Aorta (tissue), 5 donors: ENCODE results near the gene GPBP1. TPM values are rescaled to one million over a fixed set of nuclear protein-coding genes. Genes with fewer than 3 reads are reported as not detected.
A peak's percentile ranks its signal among the peaks of the same experiment; 100 is the strongest.

ENCODE experiments used
- ATAC-seq: fragments of 200-7000 bp; cut with Tn5 transposase; one replicate; pipeline ENCODE4 v1.9.1; 2022; ENCODE audit warnings: moderate library complexity; ENCODE audit not compliant: low FRiP score
- DNase-seq, 2 donors: peaks; one replicate each; pipeline ENCODE4 v3.0.0-alpha.2; 2020
- H3K27ac ChIP-seq, 2 donors: one replicate each; pipeline ENCODE4 v1.5.1; 2013; ENCODE audit warnings: low read length in 2 of 2, mild to moderate bottlenecking in 2 of 2, moderate library complexity in 2 of 2, control low read depth in 1 of 2, inconsistent platforms in 1 of 2, low read depth in 1 of 2
- H3K27me3 ChIP-seq, 2 donors: one replicate each; pipeline ENCODE4 v1.6.1; 2013; ENCODE audit warnings: control low read depth in 1 of 2, low read length in 1 of 2, mild to moderate bottlenecking in 1 of 2, moderate library complexity in 1 of 2; ENCODE audit not compliant: insufficient read depth in 2 of 2, control insufficient read depth in 1 of 2
- H3K36me3 ChIP-seq, 2 donors: one replicate each; pipeline ENCODE4 v1.6.1; 2013; ENCODE audit warnings: control low read depth in 1 of 2, low read length in 1 of 2, mild to moderate bottlenecking in 1 of 2; ENCODE audit not compliant: insufficient read depth in 2 of 2, control insufficient read depth in 1 of 2
- H3K4me1 ChIP-seq, 2 donors: one replicate each; pipeline ENCODE4 v1.6.1; 2013; ENCODE audit warnings: low read length in 2 of 2, control low read depth in 1 of 2, mild to moderate bottlenecking in 1 of 2, moderate library complexity in 1 of 2; ENCODE audit not compliant: insufficient read depth in 2 of 2, control insufficient read depth in 1 of 2
- H3K4me3 ChIP-seq, 2 donors: one replicate each; pipeline ENCODE4 v1.5.1; 2013; ENCODE audit warnings: low read length in 2 of 2, control low read depth in 1 of 2, mild to moderate bottlenecking in 1 of 2
- H3K9me3 ChIP-seq: one replicate; pipeline ENCODE4 v1.6.1; 2013; ENCODE audit warnings: mild to moderate bottlenecking, low read length; ENCODE audit not compliant: control insufficient read depth
- WGBS, 2 donors: extraction: QIAGEN DNeasy Blood & Tissue Kit; methylation state at CpG; one replicate each; pipeline ENCODE4 v1.1.7; 2013; 5-methylcytosine and 5-hydroxymethylcytosine counted together
- intact Hi-C, 2 donors: fragments of 100-400 bp; cut with DNase I; formaldehyde crosslinking; loops; one replicate each; pipeline versions ENCODE4 v1.14.2 to v1.15.0; 2022
- polyA plus RNA-seq, 2 donors: library from polyadenylated mRNA; stranded (reverse); fragments of 200-250 nt; gene quantifications; one replicate each; pipeline ENCODE4 v1.2.3, GENCODE V29; 2013
- total RNA-seq, 2 donors: library from RNA; stranded (reverse); fragmentation: NEBNext Ultra II Directional; extraction: Animal tissue kit (Norgen Biotek cat#: 25700); gene quantifications; one replicate each; pipeline ENCODE4 v1.2.1, GENCODE V29; 2021
- donor health status: healthy with polysubstance abuse.
- donor health status: Bipolar disorder and iron deficiency.
- donor health status: DM: no; HTN: no; CAD: no.
- donor health status: DM: no; HTN: no; CAD: no.
- donor health status: DM: yes; HTN: yes; CAD: no.

GPBP1 gene
- total and polyA plus RNA-seq, 4 donors = 35.6 to 79.0 (median 52.7) TPM

DNA sequence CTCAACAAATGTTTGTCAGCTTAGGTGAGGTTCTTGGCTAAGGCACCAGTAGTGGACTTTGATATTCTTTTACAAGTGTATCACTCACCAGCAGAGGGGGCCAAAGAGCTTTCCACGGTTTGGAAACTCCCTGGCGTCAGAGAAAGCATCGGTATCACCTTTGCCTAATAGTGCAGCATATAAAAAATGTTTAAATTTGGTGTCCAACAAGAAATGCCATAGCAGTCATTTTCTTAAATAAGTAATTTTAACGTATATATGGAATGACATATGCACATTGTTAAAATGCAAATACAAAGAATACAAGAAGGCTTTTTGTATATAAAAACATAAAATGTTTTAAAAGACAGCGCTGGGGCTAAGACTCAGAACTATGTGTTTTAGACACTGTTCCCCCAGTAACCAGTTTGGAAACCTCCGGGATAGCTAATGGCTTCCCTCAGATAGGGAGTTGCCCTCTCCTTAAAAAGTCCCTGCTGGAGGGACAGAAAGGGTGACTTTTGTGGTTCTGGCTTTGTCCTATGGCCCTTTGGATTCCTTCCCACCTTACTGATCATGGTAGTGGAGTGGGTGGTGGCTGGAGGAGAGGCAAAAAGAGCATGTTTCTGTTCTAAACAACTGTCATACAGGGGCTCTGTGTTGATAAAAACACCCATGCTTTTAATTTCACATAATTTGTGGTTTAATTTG is 124.6 kb downstream of the GPBP1 start:
- DNase-seq = peak; percentile 85 to 86
- Histone ChIP-seq H3K27me3 (no peaks in the 10 kb centered on the region), H3K36me3 (no peaks in the 10 kb centered on the region), H3K4me3 (no peak overlapping the region), H3K9me3 (no peaks in the 10 kb centered on the region), H3K4me1 (peaks cover 0 to 3% of the 10 kb centered on the region in 2 donors), H3K27ac (peak overlapping the region in 1 of 2 donors; percentile 30)
- intact Hi-C loops = loop anchor here (1.0 to 10.0 kb wide), 3 partner anchors 479 to 1164 kb away; no protein-coding TSS in a partner anchor
- 5 to 7% methylated on average over 6 of the region's 6 CpGs for WGBS, 2 donors
- ATAC-seq = peak; percentile 93

DNA sequence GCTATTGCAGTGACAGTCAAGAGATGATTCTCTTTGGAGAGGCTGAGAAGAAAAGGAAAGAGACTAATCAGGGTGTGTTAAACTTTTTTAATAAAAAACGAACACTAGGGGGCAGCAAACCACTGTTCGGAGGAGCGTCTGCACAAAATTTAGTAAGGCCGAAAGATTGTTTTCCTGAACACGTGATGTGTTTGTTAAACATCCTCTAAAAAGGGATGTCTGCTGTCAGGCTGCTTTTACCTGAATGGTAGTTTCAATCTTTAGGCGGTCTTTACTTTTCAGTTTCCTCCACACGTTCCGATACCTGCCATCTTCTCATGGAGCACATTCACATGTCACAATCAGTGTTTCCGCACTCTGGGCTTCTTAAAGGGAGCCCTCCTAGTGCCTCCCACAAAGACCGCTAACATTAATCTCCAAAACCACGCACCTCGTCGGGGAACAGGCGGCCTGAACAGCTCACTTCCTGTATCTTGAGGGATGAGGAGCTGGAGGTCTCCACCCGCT is 125.2 kb downstream of the GPBP1 start:
- Histone ChIP-seq H3K4me3 (no peak overlapping the region), H3K9me3 (no peaks in the 10 kb centered on the region), H3K36me3 (no peaks in the 10 kb centered on the region), H3K4me1 (peaks cover 0 to 3% of the 10 kb centered on the region in 2 donors), H3K27ac (no peak overlapping the region), H3K27me3 (no peaks in the 10 kb centered on the region)
- WGBS, 2 donors = 20 to 23% methylated on average over 15 of the region's 15 CpGs
- intact Hi-C loops = loop anchor here (1.0 to 10.0 kb wide), 3 partner anchors 478 to 1163 kb away; no protein-coding TSS in a partner anchor
- DNase-seq = no peak
- ATAC-seq = peak; percentile 87

DNA sequence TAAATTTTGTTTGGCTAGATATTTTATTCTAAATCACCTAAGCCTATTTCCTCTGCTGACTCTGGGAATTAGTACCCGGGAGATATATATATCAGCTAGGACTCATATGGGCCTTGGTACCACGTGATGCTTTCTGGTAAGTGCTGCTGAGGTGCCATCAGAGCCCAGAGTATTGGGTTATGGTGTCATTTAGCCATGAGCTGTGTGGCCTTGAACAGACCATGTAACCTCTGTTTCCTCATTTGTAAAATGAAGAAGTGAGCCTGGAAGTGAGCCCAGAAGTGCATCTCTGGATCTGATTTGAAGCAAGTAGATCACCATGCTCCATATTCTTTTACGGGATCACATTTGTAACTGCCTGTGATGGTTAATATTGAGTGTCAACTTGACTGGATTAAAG is 126.1 kb downstream of the GPBP1 start:
- ATAC-seq = no peak
- WGBS, 2 donors = 91 to 96% methylated on average over 3 of the region's 3 CpGs
- no peak for DNase-seq
- intact Hi-C loops = loop anchor here (1.0 to 10.0 kb wide), 4 partner anchors 197 to 1162 kb away; no protein-coding TSS in a partner anchor
- no peak overlapping the region for H3K27ac ChIP-seq
- H3K36me3 ChIP-seq = no peaks in the 10 kb centered on the region
- no peaks in the 10 kb centered on the region for H3K27me3 ChIP-seq
- H3K4me3 ChIP-seq = no peak overlapping the region
- H3K4me1 ChIP-seq = peaks cover 0 to 3% of the 10 kb centered on the region in 2 donors
- no peaks in the 10 kb centered on the region for H3K9me3 ChIP-seq

DNA sequence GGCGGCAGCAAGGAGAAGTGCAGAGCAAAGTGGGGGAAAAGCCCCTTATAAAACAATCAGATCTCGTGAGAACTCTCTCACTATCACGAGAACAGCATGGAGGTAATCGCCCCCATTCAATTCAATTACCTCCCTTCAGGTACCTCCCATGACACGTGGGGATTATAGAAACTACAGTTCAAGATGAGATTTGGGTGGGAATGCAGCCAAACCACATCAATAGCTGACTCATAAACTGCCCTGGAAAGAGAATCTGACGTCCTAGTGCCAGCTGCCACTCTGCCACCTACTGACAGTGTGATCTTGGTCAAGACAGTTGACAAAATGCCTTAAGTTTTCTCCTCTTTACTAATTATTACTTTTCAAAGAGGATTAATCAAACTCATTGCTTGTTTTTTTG is 128.3 kb downstream of the GPBP1 start:
- intact Hi-C loops = loop anchor here in 1 of 2 donors (5.0 kb wide), 1 partner anchor 195 kb away; no protein-coding TSS in a partner anchor
- no peak overlapping the region for H3K27ac ChIP-seq
- no peaks in the 10 kb centered on the region for H3K27me3 ChIP-seq
- no peak overlapping the region for H3K4me3 ChIP-seq
- WGBS, 2 donors = 75 to 77% methylated on average over 6 of the region's 6 CpGs
- no peaks in the 10 kb centered on the region for H3K9me3 ChIP-seq
- no peak for DNase-seq
- H3K36me3 ChIP-seq = no peaks in the 10 kb centered on the region
- H3K4me1 ChIP-seq = peaks cover 0 to 3% of the 10 kb centered on the region in 2 donors
- ATAC-seq = no peak

DNA sequence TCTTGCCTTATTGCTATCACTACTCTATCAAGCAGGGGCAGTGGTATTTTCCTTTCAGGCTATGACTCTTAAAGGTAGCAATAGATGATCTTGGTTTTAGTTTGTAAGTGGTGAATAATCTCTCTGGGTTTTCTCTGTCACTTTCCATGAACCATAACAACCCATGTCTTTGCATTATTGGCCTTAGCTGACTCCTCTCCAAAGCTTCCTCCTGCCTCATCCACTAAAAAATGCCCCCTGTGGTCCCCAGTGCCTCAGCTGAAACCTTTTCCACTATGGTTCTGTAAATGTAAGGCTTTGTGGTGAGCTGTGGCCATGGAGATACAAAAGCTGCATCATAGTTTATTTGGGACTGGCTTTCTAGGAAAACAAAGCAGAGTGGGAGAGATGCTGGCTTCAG is 128.8 kb downstream of the GPBP1 start:
- ATAC-seq (no peak), DNase-seq (no peak)
- intact Hi-C loops = loop anchor here in 1 of 2 donors (5.0 kb wide), 1 partner anchor 195 kb away; no protein-coding TSS in a partner anchor

DNA sequence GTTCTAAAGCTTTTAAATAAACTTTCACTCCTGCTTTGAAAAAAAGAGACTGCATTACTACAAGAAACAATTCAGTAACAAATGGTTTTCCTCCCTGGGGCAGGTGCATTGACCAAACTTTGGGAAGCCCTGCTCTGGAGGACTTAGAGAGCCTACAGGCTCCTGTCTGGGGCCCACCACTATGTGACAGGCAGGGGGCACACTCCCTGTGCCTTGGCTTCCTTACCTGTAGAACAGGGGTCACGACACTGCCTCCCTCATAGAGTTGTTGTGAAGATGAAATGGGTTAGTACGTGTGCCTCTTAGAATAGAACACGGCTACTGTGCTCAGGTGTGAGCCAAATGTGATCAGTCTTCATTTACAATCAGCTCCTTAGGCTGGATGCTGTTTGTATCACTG is 130.1 kb downstream of the GPBP1 start:
- no peaks in the 10 kb centered on the region for H3K4me1 ChIP-seq
- intact Hi-C loops = loop anchor here in 1 of 2 donors (5.0 kb wide), 1 partner anchor 193 kb away; no protein-coding TSS in a partner anchor
- no peak for DNase-seq

More for the DNA sequence above, 128.8 kb downstream of the GPBP1 start:
- Histone ChIP-seq H3K36me3 (no peaks in the 10 kb centered on the region), H3K27me3 (no peaks in the 10 kb centered on the region), H3K9me3 (no peaks in the 10 kb centered on the region), H3K4me1 (peaks cover 0 to 3% of the 10 kb centered on the region in 2 donors), H3K4me3 (no peak overlapping the region), H3K27ac (no peak overlapping the region)

DNA sequence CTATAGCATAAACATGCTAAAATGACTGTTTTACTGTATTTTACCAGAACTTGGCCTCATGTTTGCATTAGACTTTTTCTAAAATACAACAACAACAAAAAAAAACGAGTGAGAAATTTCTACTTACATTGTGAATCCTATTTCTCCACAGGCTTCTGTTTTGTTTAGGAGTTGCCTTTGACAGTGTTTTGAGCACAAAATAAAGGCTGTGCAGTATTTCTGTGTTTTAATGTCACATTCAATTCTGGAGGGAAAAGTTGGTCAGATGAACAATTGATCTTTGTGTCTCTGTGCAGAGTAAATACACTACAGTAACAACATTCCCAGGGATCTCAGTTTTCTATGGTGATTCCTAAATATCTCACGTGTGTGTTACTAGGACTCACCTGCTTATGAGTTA is 131.1 kb downstream of the GPBP1 start:
- Histone ChIP-seq H3K9me3 (no peaks in the 10 kb centered on the region), H3K36me3 (no peaks in the 10 kb centered on the region), H3K4me3 (no peak overlapping the region), H3K4me1 (no peaks in the 10 kb centered on the region), H3K27ac (no peak overlapping the region), H3K27me3 (no peaks in the 10 kb centered on the region)
- intact Hi-C loops = loop anchor here in 1 of 2 donors (5.0 kb wide), 1 partner anchor 192 kb away; no protein-coding TSS in a partner anchor
- 75 to 79% methylated on average over 2 of the region's 2 CpGs for WGBS, 2 donors
- DNase-seq (no peak), ATAC-seq (no peak)

More for the DNA sequence above, 130.1 kb downstream of the GPBP1 start:
- WGBS, 2 donors = 78 to 84% methylated on average over 3 of the region's 3 CpGs
- no peak overlapping the region for H3K4me3 ChIP-seq
- no peaks in the 10 kb centered on the region for H3K36me3 ChIP-seq
- H3K9me3 ChIP-seq = no peaks in the 10 kb centered on the region
- no peak for ATAC-seq
- no peaks in the 10 kb centered on the region for H3K27me3 ChIP-seq
- no peak overlapping the region for H3K27ac ChIP-seq

DNA sequence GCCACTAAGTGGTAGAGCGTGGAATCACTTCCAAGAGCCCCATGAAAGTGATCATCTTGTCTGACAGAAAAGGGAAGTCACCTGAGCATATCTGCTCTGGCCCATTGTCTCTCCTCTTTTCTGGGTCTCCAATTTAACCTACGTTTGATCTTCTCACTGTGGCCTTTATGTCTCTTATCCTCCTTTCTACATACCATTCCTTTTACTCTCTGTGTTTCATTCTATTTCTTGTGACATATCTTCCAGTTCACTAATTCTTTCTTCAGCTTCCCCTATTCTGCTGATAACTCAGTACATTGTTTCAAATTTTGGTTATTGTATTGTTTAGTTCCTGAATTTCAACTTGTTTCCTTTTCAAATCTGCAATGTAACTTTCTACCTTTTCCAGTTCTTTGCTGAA is 132.5 kb downstream of the GPBP1 start:
- intact Hi-C loops = no loop called here
- Histone ChIP-seq H3K9me3 (no peaks in the 10 kb centered on the region), H3K27me3 (no peaks in the 10 kb centered on the region), H3K4me1 (no peaks in the 10 kb centered on the region), H3K4me3 (no peak overlapping the region), H3K27ac (no peak overlapping the region), H3K36me3 (no peaks in the 10 kb centered on the region)
- DNase-seq (no peak), ATAC-seq (no peak)
- WGBS, 2 donors = 97 to 98% methylated on average over 2 of the region's 2 CpGs

DNA sequence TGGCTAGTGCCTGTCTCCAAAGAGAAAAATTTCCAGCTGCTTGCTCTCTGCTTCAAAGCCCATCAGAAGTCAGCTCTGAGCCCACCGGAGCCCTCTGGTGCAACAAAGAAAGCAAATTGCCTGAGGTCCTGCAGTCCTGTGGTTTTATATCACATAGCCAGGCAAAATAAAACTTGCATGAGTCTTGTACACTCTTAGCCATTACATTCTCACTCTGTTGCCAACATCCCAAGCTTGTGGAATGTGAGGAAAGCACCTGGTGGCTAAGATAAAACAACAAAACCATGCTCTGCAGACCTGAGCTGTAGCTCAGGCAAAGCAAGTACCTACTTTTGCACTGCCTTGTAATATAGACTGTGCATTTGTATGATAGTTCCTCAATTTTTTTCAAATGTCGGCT is 133.7 kb downstream of the GPBP1 start:
- H3K36me3 ChIP-seq = no peaks in the 10 kb centered on the region

More for the DNA sequence above, 133.7 kb downstream of the GPBP1 start:
- Histone ChIP-seq H3K27ac (no peak overlapping the region), H3K9me3 (no peaks in the 10 kb centered on the region), H3K4me3 (no peak overlapping the region), H3K27me3 (no peaks in the 10 kb centered on the region), H3K4me1 (peaks cover 0 to 4% of the 10 kb centered on the region in 2 donors)
- no peak for DNase-seq
- no peak for ATAC-seq
- whole genome bisulfite sequencing, 2 donors = 78 to 84% methylated on average over 2 of the region's 2 CpGs
- intact Hi-C loops = no loop called here
